HepG2 (cell line): ENCODE measurements around the gene LAMC3. TPM values are rescaled to one million over a fixed set of nuclear protein-coding genes. Genes with fewer than 3 reads are reported as not detected.

Experiments
- ATAC-seq: fragments of 200-7000 bp; cut with Tn5 transposase; 3 replicates; pipeline ENCODE4 v1.9.1; 2020; ENCODE audit warnings: mild to moderate bottlenecking, moderate library complexity
- BruUV-seq: library from RNA; stranded (reverse); fragments of 400-500 nt; replicated peaks from 2 replicates; lab custom pipeline; 2021; lab: Mats Ljungman, UMichigan
- CTCF ChIA-PET: fragments of 300-600 bp; formaldehyde crosslinking; extraction: SDS; loops from one replicate; lab custom pipeline; 2021; ENCODE audit warnings: low total read pairs, inconsistent platforms, low intra/inter-chr PET ratio; lab: Yijun Ruan, JAX
- POLR2A ChIA-PET: fragments of 350-600 bp; sonication (Branson Sonifier 250); formaldehyde crosslinking; loops from one replicate; lab custom pipeline; 2020; ENCODE audit warnings: antibody characterized with exemption, inconsistent platforms; lab: Yijun Ruan, JAX
- DNase-seq: peaks from one replicate; pipeline ENCODE4 v3.0.0-alpha.2; 2015; ENCODE audit warnings: low spot score
- FAIRE-seq: peaks from 3 replicates; lab custom pipeline; 2011; peaks lifted over from hg19 to GRCh38; lab: Jason Lieb, UNC
- H2AFZ ChIP-seq: one replicate; pipeline ENCODE4 v1.6.1; 2011; ENCODE audit warnings: low read length, inconsistent platforms
- H3K27ac ChIP-seq: fragments of 300-600 bp; 3 replicates; pipeline ENCODE4 v1.8.0; 2011; ENCODE audit warnings: mixed run types, mild to moderate bottlenecking, mixed read lengths, low read length, inconsistent platforms; ENCODE audit not compliant: insufficient read depth; ENCODE audit errors: extremely low read length
- H3K27me3 ChIP-seq, 2 experiments: fragments of 200-600 bp in 1 of 2; 2 replicates in 1 of 2; 3 replicates in 1 of 2; pipeline versions ENCODE4 v1.6.0 to v1.8.0; 2011; ENCODE audit warnings: low read length in 2 of 2, mild to moderate bottlenecking in 2 of 2, moderate library complexity in 2 of 2, inconsistent platforms in 1 of 2; ENCODE audit not compliant: insufficient read depth in 2 of 2, control insufficient read depth in 1 of 2
- H3K36me3 ChIP-seq, 2 experiments: fragments of 200-600 bp in 1 of 2; replicated peaks in 1 of 2; 2 replicates in 1 of 2; 3 replicates in 1 of 2; pipeline versions ENCODE4 v1.5.1 to v1.8.0; 2011; ENCODE audit warnings: low read length in 2 of 2, inconsistent platforms in 1 of 2; ENCODE audit not compliant: insufficient read depth in 2 of 2, control insufficient read depth in 1 of 2
- H3K4me1 ChIP-seq: 2 replicates; pipeline ENCODE4 v1.5.1; 2012; ENCODE audit warnings: low read length, inconsistent platforms; ENCODE audit not compliant: insufficient read depth
- H3K4me2 ChIP-seq: 2 replicates; pipeline ENCODE4 v1.6.0; 2011; ENCODE audit warnings: low read depth, low read length, inconsistent platforms
- H3K4me3 ChIP-seq, 3 experiments: fragments of 200-600 bp in 1 of 3; sonication (generic), shearing (Covaris generic) in 1 of 3; replicated peaks in 1 of 3; 2 replicates each; pipeline ENCODE4 v1.5.1; 2011 to 2016; ENCODE audit warnings: low read length in 3 of 3, inconsistent platforms in 2 of 3, low read depth in 2 of 3, mild to moderate bottlenecking in 2 of 3, control low read depth in 1 of 3, mixed read lengths in 1 of 3; ENCODE audit not compliant: insufficient read depth in 1 of 3
- H3K79me2 ChIP-seq: one replicate; pipeline ENCODE4 v1.6.1; 2011; ENCODE audit warnings: low read length, inconsistent platforms; ENCODE audit not compliant: insufficient read depth
- H3K9ac ChIP-seq: 2 replicates; pipeline ENCODE4 v1.6.0; 2011; ENCODE audit warnings: mild to moderate bottlenecking, low read depth, low read length, inconsistent platforms; ENCODE audit not compliant: insufficient read depth
- H3K9me3 ChIP-seq: 2 replicates; pipeline ENCODE4 v1.5.1; 2012; ENCODE audit warnings: mild to moderate bottlenecking, low read length
- H4K20me1 ChIP-seq: 2 replicates; pipeline ENCODE4 v1.6.0; 2011; ENCODE audit warnings: inconsistent platforms, mild to moderate bottlenecking, low read length, moderate library complexity; ENCODE audit not compliant: insufficient read depth
- ARID3A ChIP-seq: IDR thresholded peaks from 2 replicates; pipeline ENCODE4 v1.6.1; 2012; ENCODE audit warnings: low read depth, low read length, improper control_type of control experiment
- FOXC1 ChIP-seq: sonication (generic); formaldehyde crosslinking; IDR thresholded peaks from 2 replicates; pipeline ENCODE4 v1.8.0; 2022; ENCODE audit warnings: mild to moderate bottlenecking, missing genetic modification reagents, borderline replicate concordance
- FOXK1 ChIP-seq: sonication (generic); formaldehyde crosslinking; IDR thresholded peaks from 2 replicates; pipeline ENCODE4 v1.4.0; 2020; ENCODE audit warnings: low read depth, missing genetic modification reagents, borderline replicate concordance
- GFI1 ChIP-seq: sonication (generic); formaldehyde crosslinking; IDR thresholded peaks from 2 replicates; pipeline ENCODE4 v1.5.0; 2020; ENCODE audit warnings: missing genetic modification reagents, mild to moderate bottlenecking, borderline replicate concordance
- HOXA9 ChIP-seq: sonication (generic); formaldehyde crosslinking; IDR thresholded peaks from 2 replicates; pipeline ENCODE4 v1.8.1; 2022; ENCODE audit warnings: missing genetic modification reagents, mild to moderate bottlenecking, moderate library complexity, borderline replicate concordance
- KDM6A ChIP-seq: IDR thresholded peaks from 2 replicates; pipeline ENCODE4 v1.6.1; 2016; ENCODE audit warnings: low read depth
- MXD3 ChIP-seq: IDR thresholded peaks from 2 replicates; pipeline ENCODE4 v1.6.1; 2016; ENCODE audit warnings: mild to moderate bottlenecking, missing biosample characterization, missing genetic modification reagents
- RFXANK ChIP-seq: IDR thresholded peaks from 2 replicates; pipeline ENCODE4 v1.6.1; 2016
- YY1 ChIP-seq: IDR thresholded peaks from 2 replicates; pipeline ENCODE4 v1.6.1; 2011; ENCODE audit warnings: low read length, low read depth, moderate library complexity, mild to moderate bottlenecking; ENCODE audit not compliant: insufficient read depth, insufficient replicate concordance
- ZBTB3 ChIP-seq: sonication (generic); formaldehyde crosslinking; IDR thresholded peaks from 2 replicates; pipeline ENCODE4 v1.4.0; 2020; ENCODE audit warnings: low read depth, mild to moderate bottlenecking, moderate library complexity, missing genetic modification reagents, borderline replicate concordance
- ZNF382 ChIP-seq: sonication (generic); formaldehyde crosslinking; IDR thresholded peaks from 2 replicates; pipeline ENCODE4 v1.5.0; 2020; ENCODE audit warnings: missing genetic modification reagents, mild to moderate bottlenecking, borderline replicate concordance
- ZNF749 ChIP-seq: sonication (generic); formaldehyde crosslinking; IDR thresholded peaks from 2 replicates; pipeline ENCODE4 v1.8.0; 2022; ENCODE audit warnings: mild to moderate bottlenecking, missing genetic modification reagents, moderate library complexity, borderline replicate concordance
- ZNF761 ChIP-seq: sonication (generic); formaldehyde crosslinking; conservative IDR thresholded peaks from 2 replicates; pipeline ENCODE4 v1.4.0; 2020; ENCODE audit warnings: mild to moderate bottlenecking, missing genetic modification reagents
- WGBS: methylation state at CpG from one replicate; pipeline ENCODE4 v1.1.6; 2017; ENCODE audit warnings: low lambda C conversion rate; 5-methylcytosine and 5-hydroxymethylcytosine counted together
- in situ Hi-C: cut with HindIII; loops from 2 replicates; pipeline ENCODE4 v1.10.0; 2017; ENCODE audit warnings: low pct_unique_long_range_greater_than_20kb; ENCODE audit not compliant: extremely low pct_ligation_motif_present
- intact Hi-C: fragments of 100-400 bp; cut with micrococcal nuclease; formaldehyde crosslinking; loops from one replicate; pipeline ENCODE4 v1.10.0; 2022; ENCODE audit not compliant: unreplicated experiment
- polyA plus RNA-seq, 8 experiments: library from polyadenylated mRNA; depleted of rRNA in 3 of 8; stranded (reverse) in 7 of 8; unstranded in 1 of 8; fragments of >200 nt; fragmentation: Illumina TruSeq in 4 of 8; extraction: Trizol in 4 of 8; gene quantifications; 2 replicates each; pipeline versions ENCODE4 v1.2.1 to v1.2.3, GENCODE V29; 2011 to 2016; ENCODE audit warnings: low read depth in 4 of 8, missing spikeins in 1 of 8, mixed read lengths in 1 of 8; ENCODE audit not compliant: insufficient read depth in 1 of 8
- total RNA-seq, 5 experiments: library from RNA; depleted of rRNA; stranded (reverse); fragments of >200 nt; fragmentation: Illumina TruSeq; extraction: Trizol; gene quantifications; 2 replicates each; pipeline ENCODE4 v1.2.3, GENCODE V29; 2016; ENCODE audit warnings: low read depth in 1 of 5

Gene LAMC3
- total and polyA plus RNA-seq, 2 of the 13 experiments (the other 11 are each of a cell fraction or from before 2014, with no cell fraction given): 0.07 to 0.57 TPM

GRCh38 chr9:131043646-131044045 lies 34.7 kb downstream of the LAMC3 start:
- intact Hi-C loops: no loop called here
- Histone ChIP-seq H3K79me2 (no peaks in the 10 kb centered on the region), H3K36me3 (no peaks in the 10 kb centered on the region), H3K27me3 (peaks cover 3 to 50% of the 10 kb centered on the region in 2 experiments; a peak in 3 of 5 replicates), H3K27ac (no peak overlapping the region), H3K9me3 (no peaks in the 10 kb centered on the region), H3K4me3 (no peak overlapping the region), H3K4me2 (no peak overlapping the region), H2AFZ (no peak overlapping the region), H3K9ac (no peak overlapping the region), H4K20me1 (no peaks in the 10 kb centered on the region), H3K4me1 (no peaks in the 10 kb centered on the region)
- in situ Hi-C loops: no loop called here
- DNase-seq: no peak
- ChIA-PET CTCF (no interaction called here), POLR2A (no interaction called here)
- 30% methylated on average over 6 of the region's 6 CpGs for WGBS
- no peak for FAIRE-seq
- BruUV-seq: no TSS peak
- no peak for ATAC-seq
- no peak for TF ChIP-seq ZNF382 (CRISPR knock-in tag)
- TF ChIP-seq RFXANK (CRISPR knock-in tag): no peak
- TF ChIP-seq FOXK1 (CRISPR knock-in tag): no peak
- TF ChIP-seq HOXA9 (CRISPR knock-in tag): no peak
- no peak for TF ChIP-seq FOXC1 (CRISPR knock-in tag)
- no peak for TF ChIP-seq ZBTB3
- no peak for TF ChIP-seq ZNF761 (CRISPR knock-in tag)
- TF ChIP-seq YY1: no peak
- no peak for TF ChIP-seq MXD3 (CRISPR knock-in tag)
- no peak for TF ChIP-seq KDM6A (CRISPR knock-in tag)
- TF ChIP-seq ARID3A: no peak
- no peak for TF ChIP-seq GFI1 (CRISPR knock-in tag)
- TF ChIP-seq ZNF749 (CRISPR knock-in tag): no peak
